ENCODE results near the gene THSD4.

GRCh38 chr15:71146580-71146982 is 31.3 kb downstream of the THSD4 start:
- TF ChIP-seq CTCF (IDR thresholded peaks at IDR 0.05; ENCODE audit: insufficient read depth, low read length) (no peak), REST (IDR thresholded peaks at IDR 0.05; ENCODE audit: insufficient replicate concordance, low read depth) (no peak), POLR2AphosphoS5 (IDR thresholded peaks at IDR 0.05; ENCODE audit: low read depth) (no peak), GABPA (IDR thresholded peaks at IDR 0.05; ENCODE audit: low read depth) (no peak), SPI1 (IDR thresholded peaks at IDR 0.05; ENCODE audit: borderline replicate concordance, low read depth) (no peak)

All from HL-60 (cell line).